SJSA1 (cell line): ENCODE data around the gene CD1E. TPM values are rescaled to one million over a fixed set of nuclear protein-coding genes. Genes with fewer than 3 reads are reported as not detected.

ENCODE experiments used
- DNase-seq, 2 experiments: peaks; one replicate each; pipeline ENCODE4 v3.0.0-alpha.2; 2015 to 2020; ENCODE audit warnings: low spot score in 2 of 2, low read depth in 1 of 2
- H3K27ac ChIP-seq: fragments of 250-450 bp; sonication (Bioruptor Pico); 2 replicates; pipeline ENCODE4 v1.5.1; 2020; ENCODE audit warnings: mild to moderate bottlenecking, moderate library complexity
- H3K27me3 ChIP-seq: fragments of 250-450 bp; sonication (Bioruptor Pico); replicated peaks from 2 replicates; pipeline ENCODE4 v1.5.1; 2020; ENCODE audit warnings: mild to moderate bottlenecking, moderate library complexity
- H3K36me3 ChIP-seq: fragments of 250-450 bp; sonication (Bioruptor Pico); 2 replicates; pipeline ENCODE4 v1.5.1; 2020; ENCODE audit warnings: mild to moderate bottlenecking
- H3K4me1 ChIP-seq: fragments of 250-450 bp; sonication (Bioruptor Pico); replicated peaks from 2 replicates; pipeline ENCODE4 v1.6.1; 2021; ENCODE audit warnings: mild to moderate bottlenecking
- H3K4me3 ChIP-seq: fragments of 250-450 bp; sonication (Bioruptor Pico); 2 replicates; pipeline ENCODE4 v1.5.1; 2020; ENCODE audit warnings: mild to moderate bottlenecking
- H3K9me3 ChIP-seq: fragments of 250-450 bp; sonication (Bioruptor Pico); replicated peaks from 2 replicates; pipeline ENCODE4 v1.5.1; 2020; ENCODE audit warnings: mild to moderate bottlenecking
- total RNA-seq: library from RNA; depleted of rRNA; stranded (reverse); fragments of >200 nt; shearing (Covaris generic); gene quantifications from 2 replicates; pipeline ENCODE4 v1.2.3, GENCODE V29; 2014; rRNA removed

The CD1E gene
- not detected in 2 replicates for total RNA-seq

GRCh38 chr1:158353303-158354075, at the start of gene CD1E:
Gene CD1E (plus strand): TSS chr1:158353894. CDS start chr1:158353989, 95 bp downstream.
- Histone ChIP-seq H3K27ac (no peak within 1 kb of the TSS), H3K4me3 (no peak within 1 kb of the TSS), H3K36me3 (no peaks in the 10 kb centered on the region), H3K9me3 (no peaks in the 10 kb centered on the region), H3K4me1 (no peaks in the 10 kb centered on the region), H3K27me3 (no peaks in the 10 kb centered on the region)
- DNase-seq, result no peak

GRCh38 chr1:158310623-158311022, 43.1 kb upstream of the CD1E start:
- Histone ChIP-seq H3K27me3 (no peaks in the 10 kb centered on the region), H3K36me3 (no peaks in the 10 kb centered on the region), H3K4me3 (no peak overlapping the region), H3K4me1 (no peaks in the 10 kb centered on the region), H3K9me3 (no peaks in the 10 kb centered on the region), H3K27ac (no peak overlapping the region)
- DNase-seq, result no peak

GRCh38 chr1:158311066-158311465, 42.6 kb upstream of the CD1E start:
- Histone ChIP-seq H3K4me3 (no peak overlapping the region), H3K27ac (no peak overlapping the region), H3K36me3 (no peaks in the 10 kb centered on the region), H3K9me3 (no peaks in the 10 kb centered on the region), H3K4me1 (no peaks in the 10 kb centered on the region), H3K27me3 (no peaks in the 10 kb centered on the region)
- no peak for DNase-seq

GRCh38 chr1:158323866-158324265, 29.8 kb upstream of the CD1E start:
- Histone ChIP-seq H3K4me3 (no peak overlapping the region), H3K9me3 (no peaks in the 10 kb centered on the region), H3K27me3 (no peaks in the 10 kb centered on the region), H3K4me1 (no peaks in the 10 kb centered on the region), H3K27ac (no peak overlapping the region), H3K36me3 (no peaks in the 10 kb centered on the region)
- DNase-seq, result no peak

- Histone ChIP-seq H3K4me3 (no peak overlapping the region), H3K9me3 (no peaks in the 10 kb centered on the region), H3K27ac (no peak overlapping the region), H3K27me3 (no peaks in the 10 kb centered on the region), H3K4me1 (no peaks in the 10 kb centered on the region), H3K36me3 (no peaks in the 10 kb centered on the region)
- DNase-seq, result no peak
Observed at GRCh38 chr1:158324395-158324794, 29.3 kb upstream of the CD1E start.

- DNase-seq, result no peak
- Histone ChIP-seq H3K27me3 (no peaks in the 10 kb centered on the region; the same call in 1 of the 2 replicates), H3K9me3 (no peaks in the 10 kb centered on the region), H3K4me1 (no peaks in the 10 kb centered on the region), H3K4me3 (no peak overlapping the region), H3K27ac (no peak overlapping the region), H3K36me3 (no peaks in the 10 kb centered on the region)
Observed at GRCh38 chr1:158327481-158327880, 26.2 kb upstream of the CD1E start.

GRCh38 chr1:158328426-158328825, 25.3 kb upstream of the CD1E start:
- Histone ChIP-seq H3K27me3 (no peaks in the 10 kb centered on the region; the same call in none of the 2 replicates), H3K4me1 (no peaks in the 10 kb centered on the region), H3K27ac (no peak overlapping the region), H3K4me3 (no peak overlapping the region), H3K36me3 (no peaks in the 10 kb centered on the region), H3K9me3 (no peaks in the 10 kb centered on the region)
- no peak for DNase-seq

GRCh38 chr1:158329300-158329699, 24.4 kb upstream of the CD1E start:
- H3K27ac ChIP-seq, result no peak overlapping the region
- H3K4me3 ChIP-seq, result no peak overlapping the region
- no peaks in the 10 kb centered on the region for H3K36me3 ChIP-seq
- H3K27me3 ChIP-seq, result no peaks in the 10 kb centered on the region; the same call in none of the 2 replicates
- H3K4me1 ChIP-seq, result no peaks in the 10 kb centered on the region
- no peak for DNase-seq
- no peaks in the 10 kb centered on the region for H3K9me3 ChIP-seq

GRCh38 chr1:158329733-158330132, 24.0 kb upstream of the CD1E start:
- H3K36me3 ChIP-seq, result no peaks in the 10 kb centered on the region
- no peaks in the 10 kb centered on the region for H3K9me3 ChIP-seq
- H3K4me1 ChIP-seq, result no peaks in the 10 kb centered on the region
- H3K27ac ChIP-seq, result no peak overlapping the region
- H3K27me3 ChIP-seq, result no peaks in the 10 kb centered on the region; the same call in none of the 2 replicates
- DNase-seq, result no peak
- H3K4me3 ChIP-seq, result no peak overlapping the region

GRCh38 chr1:158330391-158331105, 23.1 kb upstream of the CD1E start:
- Histone ChIP-seq H3K4me1 (no peaks in the 10 kb centered on the region), H3K9me3 (no peaks in the 10 kb centered on the region), H3K36me3 (no peaks in the 10 kb centered on the region), H3K4me3 (no peak overlapping the region), H3K27ac (no peak overlapping the region), H3K27me3 (no peaks in the 10 kb centered on the region; the same call in none of the 2 replicates)
- DNase-seq, result no peak

GRCh38 chr1:158331106-158331425, 22.6 kb upstream of the CD1E start:
- no peak overlapping the region for H3K27ac ChIP-seq
- H3K9me3 ChIP-seq, result no peaks in the 10 kb centered on the region
- no peaks in the 10 kb centered on the region for H3K4me1 ChIP-seq
- DNase-seq, result no peak
- no peaks in the 10 kb centered on the region for H3K36me3 ChIP-seq
- H3K27me3 ChIP-seq, result no peaks in the 10 kb centered on the region; the same call in none of the 2 replicates
- H3K4me3 ChIP-seq, result no peak overlapping the region

GRCh38 chr1:158331481-158332150, 22.1 kb upstream of the CD1E start, which contains the start of gene CD1B:
Gene CD1B (minus strand): TSS chr1:158331531. CDS start chr1:158331423, 108 bp downstream.
- Histone ChIP-seq H3K4me1 (no peaks in the 10 kb centered on the region), H3K9me3 (no peaks in the 10 kb centered on the region), H3K27ac (no peak within 1 kb of the TSS), H3K4me3 (no peak within 1 kb of the TSS), H3K36me3 (no peaks in the 10 kb centered on the region), H3K27me3 (no peaks in the 10 kb centered on the region; the same call in none of the 2 replicates)
- DNase-seq, result no peak

GRCh38 chr1:158333405-158334155, 20.1 kb upstream of the CD1E start:
- H3K4me1 ChIP-seq, result no peaks in the 10 kb centered on the region
- H3K27me3 ChIP-seq, result no peaks in the 10 kb centered on the region; the same call in none of the 2 replicates
- H3K27ac ChIP-seq, result no peak overlapping the region
- DNase-seq, result no peak
- no peaks in the 10 kb centered on the region for H3K36me3 ChIP-seq
- no peak overlapping the region for H3K4me3 ChIP-seq
- H3K9me3 ChIP-seq, result no peaks in the 10 kb centered on the region
